IMR-90 (cell line): Measurements from ENCODE around the gene CNKSR3. TPM values are rescaled to one million over a fixed set of nuclear protein-coding genes. Genes with fewer than 3 reads are reported as not detected.

Source experiments
- ATAC-seq: fragments of 200-7000 bp; cut with Tn5 transposase; 2 replicates; pipeline ENCODE4 v1.9.1; 2020; ENCODE audit warnings: low read depth, mild to moderate bottlenecking, moderate library complexity
- BruUV-seq: library from RNA; stranded (reverse); fragments of 400-500 nt; replicated peaks from 2 replicates; lab custom pipeline; 2021; lab: Mats Ljungman, UMichigan
- CTCF ChIA-PET: fragments of 300-600 bp; formaldehyde crosslinking; extraction: SDS; loops from one replicate; lab custom pipeline; 2021; ENCODE audit warnings: antibody characterized with exemption; lab: Yijun Ruan, JAX
- POLR2A ChIA-PET: fragments of 300-600 bp; sonication (Branson Sonifier 250); formaldehyde crosslinking; loops from one replicate; lab custom pipeline; 2022; ENCODE audit warnings: antibody characterized with exemption; ENCODE audit not compliant: unreplicated experiment; lab: Charles Lee
- DNase-seq: peaks from one replicate; pipeline ENCODE4 v3.0.0; 2013
- H2AFZ ChIP-seq: replicated peaks from 2 replicates; pipeline ENCODE3; 2013; ENCODE audit warnings: low read length, mild to moderate bottlenecking; ENCODE audit not compliant: poor library complexity
- H2AK5ac ChIP-seq: 2 replicates; pipeline ENCODE4 v1.6.1; 2013; ENCODE audit warnings: low read depth, low read length, inconsistent platforms
- H2AK9ac ChIP-seq: replicated peaks from 2 replicates; pipeline ENCODE3; 2013; ENCODE audit warnings: mild to moderate bottlenecking, low read depth, low read length, moderate library complexity; ENCODE audit not compliant: poor library complexity
- H2BK120ac ChIP-seq: 2 replicates; pipeline ENCODE4 v1.6.1; 2013; ENCODE audit warnings: low read depth, low read length, inconsistent platforms
- H2BK15ac ChIP-seq: 3 replicates; pipeline ENCODE4 v1.6.1; 2013; ENCODE audit warnings: low read depth, low read length, inconsistent platforms
- H2BK20ac ChIP-seq: 2 replicates; pipeline ENCODE4 v1.6.1; 2013; ENCODE audit warnings: low read depth, mild to moderate bottlenecking, inconsistent platforms, low read length, moderate library complexity
- H2BK5ac ChIP-seq: 2 replicates; pipeline ENCODE4 v1.6.1; 2013; ENCODE audit warnings: mild to moderate bottlenecking, low read depth, low read length, inconsistent platforms; ENCODE audit not compliant: poor library complexity, severe bottlenecking
- H3K14ac ChIP-seq: replicated peaks from 2 replicates; pipeline ENCODE4 v1.6.1; 2013; ENCODE audit warnings: low read depth, low read length, inconsistent platforms
- H3K18ac ChIP-seq: 2 replicates; pipeline ENCODE4 v1.6.1; 2013; ENCODE audit warnings: low read depth, low read length, control low read depth
- H3K23ac ChIP-seq: 2 replicates; pipeline ENCODE4 v1.6.1; 2013; ENCODE audit warnings: low read depth, low read length, inconsistent platforms
- H3K27ac ChIP-seq: 2 replicates; pipeline ENCODE4 v1.5.1; 2013; ENCODE audit warnings: mild to moderate bottlenecking, control low read depth, low read length; ENCODE audit not compliant: insufficient read depth
- H3K27me3 ChIP-seq: 2 replicates; pipeline ENCODE4 v1.6.1; 2013; ENCODE audit warnings: low read length; ENCODE audit not compliant: control insufficient read depth, insufficient read depth
- H3K36me3 ChIP-seq: 2 replicates; pipeline ENCODE4 v1.6.1; 2013; ENCODE audit warnings: low read length, mixed read lengths; ENCODE audit not compliant: control insufficient read depth, insufficient read depth
- H3K4ac ChIP-seq: 2 replicates; pipeline ENCODE4 v1.6.1; 2013; ENCODE audit warnings: low read depth, low read length, inconsistent platforms
- H3K4me1 ChIP-seq: 2 replicates; pipeline ENCODE4 v1.6.1; 2013; ENCODE audit warnings: low read length, mixed read lengths; ENCODE audit not compliant: control insufficient read depth, insufficient read depth
- H3K4me2 ChIP-seq: 2 replicates; pipeline ENCODE4 v1.6.1; 2013; ENCODE audit warnings: low read depth, mild to moderate bottlenecking, control low read depth, low read length, moderate library complexity
- H3K4me3 ChIP-seq: 2 replicates; pipeline ENCODE4 v1.5.1; 2013; ENCODE audit warnings: low read depth, mild to moderate bottlenecking, control low read depth, low read length, moderate library complexity; ENCODE audit not compliant: insufficient read depth
- H3K56ac ChIP-seq: 2 replicates; pipeline ENCODE4 v1.6.1; 2013; ENCODE audit warnings: low read length, inconsistent platforms; ENCODE audit not compliant: insufficient read depth; ENCODE audit errors: extremely low read depth
- H3K79me1 ChIP-seq, 2 experiments: 2 replicates each; pipeline ENCODE4 v1.6.1; 2013; ENCODE audit warnings: low read length in 2 of 2, inconsistent platforms in 1 of 2, low read depth in 1 of 2
- H3K9ac ChIP-seq: 2 replicates; pipeline ENCODE4 v1.6.1; 2013; ENCODE audit warnings: low read depth, low read length, control low read depth
- H3K9me1 ChIP-seq: 2 replicates; pipeline ENCODE4 v1.6.1; 2013; ENCODE audit warnings: low read length, inconsistent platforms; ENCODE audit not compliant: insufficient read depth
- H3K9me3 ChIP-seq: 2 replicates; pipeline ENCODE4 v1.6.1; 2013; ENCODE audit warnings: low read length; ENCODE audit not compliant: control insufficient read depth, insufficient read depth
- H4K20me1 ChIP-seq: 2 replicates; pipeline ENCODE4 v1.6.1; 2013; ENCODE audit warnings: low read length, inconsistent platforms; ENCODE audit not compliant: insufficient read depth
- H4K5ac ChIP-seq: 2 replicates; pipeline ENCODE4 v1.6.1; 2013; ENCODE audit warnings: mild to moderate bottlenecking, low read depth, low read length, control low read depth
- H4K8ac ChIP-seq, 2 experiments: 2 replicates each; pipeline ENCODE4 v1.6.1; 2013; ENCODE audit warnings: low read depth in 2 of 2, low read length in 2 of 2, control low read depth in 1 of 2, inconsistent platforms in 1 of 2
- H4K91ac ChIP-seq: 2 replicates; pipeline ENCODE4 v1.6.1; 2013; ENCODE audit warnings: low read depth, low read length, inconsistent platforms; ENCODE audit not compliant: insufficient read depth
- BHLHE40 ChIP-seq: fragments of 150-350 bp; IDR thresholded peaks from 2 replicates; pipeline ENCODE4 v1.6.1; 2016; ENCODE audit warnings: mild to moderate bottlenecking, low read depth, low read length
- CEBPB ChIP-seq: IDR thresholded peaks from 2 replicates; pipeline ENCODE4 v1.6.1; 2012; ENCODE audit warnings: low read depth, low read length, improper control_type of control experiment
- CHD1 ChIP-seq: IDR thresholded peaks from 2 replicates; pipeline ENCODE4 v1.6.1; 2012; ENCODE audit warnings: low read depth, low read length, improper control_type of control experiment
- CTCF ChIP-seq: conservative IDR thresholded peaks from 2 replicates; pipeline ENCODE4 v1.5.1; 2012; ENCODE audit warnings: mild to moderate bottlenecking, low read depth, low read length, improper control_type of control experiment
- FOS ChIP-seq: fragments of 150-350 bp; IDR thresholded peaks from 2 replicates; pipeline ENCODE4 v1.6.1; 2016; ENCODE audit warnings: low read depth, low read length
- MAFK ChIP-seq: IDR thresholded peaks from 2 replicates; pipeline ENCODE4 v1.6.1; 2012; ENCODE audit warnings: low read depth, low read length, improper control_type of control experiment
- POLR2A ChIP-seq: IDR thresholded peaks from 2 replicates; pipeline ENCODE4 v1.6.1; 2012; ENCODE audit warnings: mild to moderate bottlenecking, low read depth, low read length
- RAD21 ChIP-seq: IDR thresholded peaks from 2 replicates; pipeline ENCODE4 v1.6.1; 2012; ENCODE audit warnings: low read length, improper control_type of control experiment
- RCOR1 ChIP-seq: IDR thresholded peaks from 2 replicates; pipeline ENCODE4 v1.6.1; 2012; ENCODE audit warnings: mild to moderate bottlenecking, low read length, improper control_type of control experiment; ENCODE audit not compliant: insufficient replicate concordance
- RFX5 ChIP-seq: IDR thresholded peaks from 2 replicates; pipeline ENCODE4 v1.8.0; 2012; ENCODE audit warnings: low read depth, mild to moderate bottlenecking, low read length, moderate library complexity
- SMC3 ChIP-seq: fragments of 150-350 bp; IDR thresholded peaks from 2 replicates; pipeline ENCODE4 v1.6.1; 2016; ENCODE audit warnings: low read depth, mild to moderate bottlenecking, antibody characterized with exemption, low read length, moderate library complexity
- USF2 ChIP-seq: fragments of 150-350 bp; IDR thresholded peaks from 2 replicates; pipeline ENCODE4 v1.6.1; 2017; ENCODE audit warnings: mild to moderate bottlenecking, antibody characterized with exemption, low read length, low read depth
- WGBS, 2 experiments: methylation state at CpG; one replicate each; pipeline versions ENCODE4 v1.1.5 to v1.1.7; 2013; ENCODE audit warnings: missing lambda C conversion rate in 2 of 2; ENCODE audit not compliant: insufficient read length in 1 of 2; ENCODE audit errors: extremely low coverage in 2 of 2; 5-methylcytosine and 5-hydroxymethylcytosine counted together
- dilution Hi-C: fragments of 300-500 bp; cut with HindIII; formaldehyde crosslinking; loops from one replicate; pipeline ENCODE4 v1.14.3; 2018; ENCODE audit warnings: low sequenced_read_pairs; ENCODE audit not compliant: unreplicated experiment
- in situ Hi-C: fragments of 300-500 bp; cut with MboI; formaldehyde crosslinking; loops from 3 replicates; pipeline ENCODE4 v1.14.3; 2019; ENCODE audit warnings: low sequenced_read_pairs, inconsistent platforms, mixed read lengths
- intact Hi-C: fragments of 100-400 bp; cut with micrococcal nuclease; formaldehyde crosslinking; loops from 2 replicates; pipeline ENCODE4 v1.10.0; 2022
- polyA plus RNA-seq, 3 experiments: library from polyadenylated mRNA; depleted of rRNA; stranded (reverse); fragments of >200 nt; gene quantifications; 2 replicates each; pipeline ENCODE4 v1.2.3, GENCODE V29; 2012; ENCODE audit warnings: low replicate concordance in 1 of 3
- total RNA-seq: library from RNA; depleted of rRNA; stranded (reverse); fragments of >200 nt; gene quantifications from 2 replicates; pipeline ENCODE4 v1.2.3, GENCODE V29; 2012
- TF ChIP-seq, protein P1 (sequence below): fragments of 150-350 bp; IDR thresholded peaks from 2 replicates; pipeline ENCODE4 v1.6.1; 2016; ENCODE audit warnings: low read depth, mild to moderate bottlenecking, low read length, moderate library complexity, borderline replicate concordance

CNKSR3 gene
- total and polyA plus RNA-seq, 2 of the 4 experiments (the other 2 are of a cell fraction), result 6.7 to 15.8 TPM

DNA sequence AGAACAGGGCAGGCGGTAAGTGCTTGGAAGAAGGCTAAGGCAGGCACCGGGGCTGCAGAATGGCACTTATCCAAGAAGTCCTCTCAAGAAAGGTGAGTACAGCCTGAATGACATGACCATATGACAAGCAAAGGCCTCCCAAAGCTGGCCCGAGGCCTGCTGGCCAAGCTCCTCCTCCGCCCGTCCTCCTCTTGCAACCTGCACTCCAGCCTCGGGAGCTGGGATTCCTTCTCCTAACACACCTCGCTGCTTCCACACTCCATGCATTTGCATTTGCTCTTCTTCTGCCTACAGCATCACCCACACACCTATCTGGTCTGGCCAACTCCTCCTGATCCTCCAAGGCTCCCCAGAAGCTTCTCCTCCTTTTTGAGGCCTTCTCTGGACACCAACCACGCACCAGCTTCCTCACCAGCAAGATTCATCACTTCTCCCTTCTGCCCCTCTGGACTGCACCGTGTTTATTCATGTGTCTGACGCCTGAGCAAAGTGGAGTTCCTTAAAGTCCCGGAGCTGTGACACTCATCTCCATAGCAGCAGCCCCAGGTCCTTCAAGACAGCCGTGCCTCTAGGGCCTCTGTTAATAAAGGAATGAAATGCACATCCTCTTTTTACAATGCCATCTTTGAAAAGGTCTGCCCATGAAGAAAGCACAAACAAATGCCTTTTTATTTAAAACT, 32.3 kb downstream of the CNKSR3 start:
- H3K56ac ChIP-seq, result peak overlapping the region; percentile 87; the same call in 1 of the 2 replicates
- H3K4me1 ChIP-seq, result peaks cover 25% of the 10 kb centered on the region
- H2AFZ ChIP-seq, result peak overlapping the region; percentile 35
- peak overlapping the region; percentile 95 for H3K18ac ChIP-seq
- peak overlapping the region; percentile 87 for H3K4ac ChIP-seq
- H3K9me3 ChIP-seq, result no peaks in the 10 kb centered on the region
- no peaks in the 10 kb centered on the region for H3K27me3 ChIP-seq
- WGBS, 2 experiments, result 77% methylated on average over 4 of the region's 12 CpGs; no CpG with 5 or more reads in 1 of the 2 experiments
- intact Hi-C loops (loop anchor here (2.0 kb wide), 2 partner anchors 33 to 67 kb away; partner anchors contain the start of gene CNKSR3), dilution Hi-C loops (no loop called here), in situ Hi-C loops (no loop called here)
- H3K36me3 ChIP-seq, result no peaks in the 10 kb centered on the region
- H3K23ac ChIP-seq, result peak overlapping the region; percentile 90; the same call in 1 of the 2 replicates
- ChIA-PET POLR2A (interaction anchor here (1.4 kb wide), 1 partner anchor 18 kb away, joined by 3 read pairs; no protein-coding TSS in a partner anchor), CTCF (interaction anchor here (1.3 kb wide), 1 partner anchor 107 kb away, joined by 3 read pairs; no protein-coding TSS in a partner anchor)
- H2BK15ac ChIP-seq, result peak overlapping the region; percentile 12; the same call in 2 of the 3 replicates
- H4K8ac ChIP-seq, result peak overlapping the region; percentile 62 to 80; a peak in 3 of 4 replicates
- H4K91ac ChIP-seq, result peak overlapping the region; percentile 34; the same call in 1 of the 2 replicates
- TF ChIP-seq, protein P1, sequence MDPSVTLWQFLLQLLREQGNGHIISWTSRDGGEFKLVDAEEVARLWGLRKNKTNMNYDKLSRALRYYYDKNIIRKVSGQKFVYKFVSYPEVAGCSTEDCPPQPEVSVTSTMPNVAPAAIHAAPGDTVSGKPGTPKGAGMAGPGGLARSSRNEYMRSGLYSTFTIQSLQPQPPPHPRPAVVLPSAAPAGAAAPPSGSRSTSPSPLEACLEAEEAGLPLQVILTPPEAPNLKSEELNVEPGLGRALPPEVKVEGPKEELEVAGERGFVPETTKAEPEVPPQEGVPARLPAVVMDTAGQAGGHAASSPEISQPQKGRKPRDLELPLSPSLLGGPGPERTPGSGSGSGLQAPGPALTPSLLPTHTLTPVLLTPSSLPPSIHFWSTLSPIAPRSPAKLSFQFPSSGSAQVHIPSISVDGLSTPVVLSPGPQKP, result no peak
- TF ChIP-seq FOS (no peak), CEBPB (no peak), CHD1 (no peak), CTCF (no peak), RAD21 (no peak), RFX5 (no peak), POLR2A (no peak), MAFK (no peak), BHLHE40 (no peak), RCOR1 (no peak), USF2 (no peak), SMC3 (no peak)
- no peaks in the 10 kb centered on the region; the same call in 1 of the 2 replicates for H4K20me1 ChIP-seq
- H3K14ac ChIP-seq, result peak overlapping the region; percentile 88
- H3K79me1 ChIP-seq, result peaks cover 44 to 66% of the 10 kb centered on the region in 2 experiments
- DNase-seq (peak; percentile 23), ATAC-seq (peak; percentile 38)
- peak overlapping the region; percentile 60 for H2BK20ac ChIP-seq
- H3K27ac ChIP-seq, result peak overlapping the region; percentile 95
- peaks cover 32% of the 10 kb centered on the region for H3K9me1 ChIP-seq
- BruUV-seq, result no TSS peak
- no peak overlapping the region for H3K4me3 ChIP-seq
- H2BK120ac ChIP-seq, result peak overlapping the region; percentile 88
- H2AK5ac ChIP-seq, result peak overlapping the region; percentile 77
- peak overlapping the region; percentile 89 for H4K5ac ChIP-seq
- H2AK9ac ChIP-seq, result peak overlapping the region; percentile 91
- peak overlapping the region; percentile 78 for H3K4me2 ChIP-seq
- H3K9ac ChIP-seq, result peak overlapping the region; percentile 88
- H2BK5ac ChIP-seq, result peak overlapping the region; percentile 87
